SK-N-SH (cell line): Measurements from ENCODE around the gene TAS2R8. TPM values are rescaled to one million over a fixed set of nuclear protein-coding genes. Genes with fewer than 3 reads are reported as not detected.

Experiments used
- CTCF ChIA-PET: fragments of 300-600, 350-600 bp; formaldehyde crosslinking; extraction: SDS; loops from one replicate; lab custom pipeline; 2021; lab: Yijun Ruan, JAX
- POLR2A ChIA-PET: fragments of 350-600 bp; sonication (Branson Sonifier 250); formaldehyde crosslinking; extraction: SDS; loops from one replicate; lab custom pipeline; 2020; ENCODE audit warnings: antibody characterized with exemption, inconsistent platforms; lab: Yijun Ruan, JAX
- DNase-seq: peaks from one replicate; pipeline ENCODE4 v3.0.0; 2012
- H2AFZ ChIP-seq: fragments of 200-600 bp; sonication (generic); 2 replicates; pipeline ENCODE4 v1.8.1; 2016; ENCODE audit warnings: antibody characterized with exemption, mild to moderate bottlenecking, low read depth
- H3F3A ChIP-seq: fragments of 200-600 bp; sonication (generic); replicated peaks from 2 replicates; pipeline ENCODE3; 2016; ENCODE audit warnings: antibody characterized with exemption, mild to moderate bottlenecking; ENCODE audit not compliant: insufficient read depth
- H3K27ac ChIP-seq, 2 experiments: fragments of 200-500 bp in 1 of 2; fragments of 200-600 bp in 1 of 2; sonication (Bioruptor generic) in 1 of 2; sonication (generic), shearing (Covaris generic) in 1 of 2; 2 replicates each; pipeline versions ENCODE4 v1.5.1 to v1.6.1; 2014 to 2016; ENCODE audit warnings: low read depth in 2 of 2, inconsistent platforms in 1 of 2, low read length in 1 of 2, mild to moderate bottlenecking in 1 of 2, mixed read lengths in 1 of 2
- H3K27me3 ChIP-seq: fragments of 200-600 bp; sonication (generic), shearing (Covaris generic); 2 replicates; pipeline ENCODE4 v1.6.1; 2016; ENCODE audit warnings: mixed run types; ENCODE audit not compliant: insufficient read depth
- H3K36me3 ChIP-seq, 2 experiments: fragments of 200-500 bp in 1 of 2; fragments of 200-600 bp in 1 of 2; sonication (Bioruptor generic) in 1 of 2; sonication (generic) in 1 of 2; replicated peaks in 1 of 2; 2 replicates each; pipeline versions ENCODE3 to v1.5.1; 2014 to 2016; ENCODE audit warnings: low read length in 1 of 2, mild to moderate bottlenecking in 1 of 2; ENCODE audit not compliant: insufficient read depth in 2 of 2, control insufficient read depth in 1 of 2
- H3K4me1 ChIP-seq, 2 experiments: fragments of 200-500 bp in 1 of 2; fragments of 200-600 bp in 1 of 2; sonication (Bioruptor generic) in 1 of 2; sonication (generic), shearing (Covaris generic) in 1 of 2; 2 replicates each; pipeline versions ENCODE4 v1.5.1 to v1.6.1; 2014 to 2016; ENCODE audit warnings: low read depth in 1 of 2, low read length in 1 of 2, mixed run types in 1 of 2; ENCODE audit not compliant: insufficient read depth in 2 of 2, control insufficient read depth in 1 of 2
- H3K4me2 ChIP-seq: fragments of 200-600 bp; sonication (generic), shearing (Covaris generic); 2 replicates; pipeline ENCODE4 v1.6.1; 2017; ENCODE audit warnings: mixed run types
- H3K4me3 ChIP-seq, 2 experiments: fragments of 200-500 bp in 1 of 2; fragments of 200-600 bp in 1 of 2; sonication (Bioruptor generic) in 1 of 2; sonication (generic), shearing (Covaris generic) in 1 of 2; 2 replicates each; pipeline versions ENCODE4 v1.5.1 to v1.8.1; 2014 to 2016; ENCODE audit warnings: low read depth in 2 of 2, inconsistent platforms in 1 of 2, low read length in 1 of 2, mild to moderate bottlenecking in 1 of 2, mixed read lengths in 1 of 2, moderate library complexity in 1 of 2
- H3K79me2 ChIP-seq: fragments of 200-600 bp; sonication (generic); 2 replicates; pipeline ENCODE4 v1.8.1; 2017; ENCODE audit warnings: mild to moderate bottlenecking; ENCODE audit not compliant: insufficient read depth
- H3K9ac ChIP-seq: fragments of 200-600 bp; sonication (generic); 2 replicates; pipeline ENCODE4 v1.6.1; 2017; ENCODE audit warnings: mixed run types
- H3K9me2 ChIP-seq: fragments of 200-600 bp; sonication (generic); 2 replicates; pipeline ENCODE4 v1.6.1; 2017; ENCODE audit warnings: mixed run types
- H3K9me3 ChIP-seq: fragments of 200-600 bp; sonication (generic); 2 replicates; pipeline ENCODE4 v1.6.1; 2017; ENCODE audit warnings: mixed run types, mild to moderate bottlenecking, moderate library complexity
- H4K20me1 ChIP-seq: fragments of 200-600 bp; sonication (generic); 2 replicates; pipeline ENCODE4 v1.6.1; 2017; ENCODE audit warnings: mild to moderate bottlenecking, mixed run types; ENCODE audit not compliant: insufficient read depth
- EP300 ChIP-seq, 2 experiments: IDR thresholded peaks; 2 replicates each; pipeline versions ENCODE4 v1.4.0 to v1.6.1; 2012; ENCODE audit warnings: borderline replicate concordance in 1 of 2, low read depth in 1 of 2, low read length in 1 of 2
- EZH2phosphoT487 ChIP-seq: fragments of 200-600 bp; sonication (generic); IDR thresholded peaks from 2 replicates; pipeline ENCODE4 v1.6.1; 2017; ENCODE audit warnings: low read depth, mixed run types, mild to moderate bottlenecking, antibody characterized with exemption, moderate library complexity, borderline replicate concordance
- FOXJ3 ChIP-seq: sonication (generic); formaldehyde crosslinking; IDR thresholded peaks from 2 replicates; pipeline ENCODE4 v1.5.1; 2020; ENCODE audit warnings: mild to moderate bottlenecking, missing genetic modification reagents
- GABPA ChIP-seq: IDR thresholded peaks from 2 replicates; pipeline ENCODE4 v1.4.0; 2012; ENCODE audit warnings: low read depth, mild to moderate bottlenecking
- GATA2 ChIP-seq: sonication (generic); formaldehyde crosslinking; IDR thresholded peaks from 2 replicates; pipeline ENCODE4 v1.5.0; 2020; ENCODE audit warnings: mild to moderate bottlenecking, missing genetic modification reagents
- JUND ChIP-seq: IDR thresholded peaks from 2 replicates; pipeline ENCODE4 v1.4.0; 2012
- MEF2A ChIP-seq: IDR thresholded peaks from 2 replicates; pipeline ENCODE4 v1.4.0; 2012; ENCODE audit warnings: low read depth, borderline replicate concordance
- MXI1 ChIP-seq: IDR thresholded peaks from 2 replicates; pipeline ENCODE4 v1.6.1; 2012; ENCODE audit warnings: mild to moderate bottlenecking, low read depth, low read length, improper control_type of control experiment
- RAD21 ChIP-seq: IDR thresholded peaks from 2 replicates; pipeline ENCODE4 v1.6.1; 2012; ENCODE audit warnings: mild to moderate bottlenecking, low read length
- RCOR1 ChIP-seq: fragments of 150-350 bp; IDR thresholded peaks from 2 replicates; pipeline ENCODE4 v1.6.1; 2017; ENCODE audit warnings: antibody characterized with exemption, low read length
- RXRA ChIP-seq: IDR thresholded peaks from 2 replicates; pipeline ENCODE4 v1.4.0; 2012; ENCODE audit warnings: low read depth, mild to moderate bottlenecking, borderline replicate concordance
- SIN3A ChIP-seq: IDR thresholded peaks from 2 replicates; pipeline ENCODE4 v1.6.1; 2012; ENCODE audit warnings: low read depth, mild to moderate bottlenecking, low read length, moderate library complexity, borderline replicate concordance
- SMC3 ChIP-seq: IDR thresholded peaks from 2 replicates; pipeline ENCODE4 v1.6.1; 2012; ENCODE audit warnings: low read depth, low read length, improper control_type of control experiment
- TAF1 ChIP-seq: IDR thresholded peaks from 2 replicates; pipeline ENCODE4 v1.6.1; 2012; ENCODE audit warnings: low read depth, mild to moderate bottlenecking, low read length, moderate library complexity, borderline replicate concordance
- TEAD4 ChIP-seq: IDR thresholded peaks from 2 replicates; pipeline ENCODE4 v1.4.0; 2012; ENCODE audit warnings: mild to moderate bottlenecking, borderline replicate concordance; ENCODE audit not compliant: insufficient read depth
- WGBS: methylation state at CpG from one replicate; pipeline ENCODE4 v1.1.6; 2017; ENCODE audit warnings: low lambda C conversion rate; 5-methylcytosine and 5-hydroxymethylcytosine counted together
- polyA plus RNA-seq, 3 experiments: library from polyadenylated mRNA; depleted of rRNA; stranded (reverse); fragments of >200 nt; gene quantifications; 2 replicates each; pipeline ENCODE4 v1.2.3, GENCODE V29; 2012
- TF ChIP-seq, protein P1 (sequence below): IDR thresholded peaks from 2 replicates; pipeline ENCODE4; 2012
- TF ChIP-seq, protein P2 (sequence below): IDR thresholded peaks from 2 replicates; pipeline ENCODE4 v1.4.0; 2012; ENCODE audit warnings: low read depth, borderline replicate concordance
- TF ChIP-seq, protein P3 (sequence below): IDR thresholded peaks from 2 replicates; pipeline ENCODE4 v1.4.0; 2012; ENCODE audit warnings: low read depth

Gene TAS2R8
- polyA plus RNA-seq, 1 of the 3 experiments (the other 2 are of a cell fraction) = not detected

DNA sequence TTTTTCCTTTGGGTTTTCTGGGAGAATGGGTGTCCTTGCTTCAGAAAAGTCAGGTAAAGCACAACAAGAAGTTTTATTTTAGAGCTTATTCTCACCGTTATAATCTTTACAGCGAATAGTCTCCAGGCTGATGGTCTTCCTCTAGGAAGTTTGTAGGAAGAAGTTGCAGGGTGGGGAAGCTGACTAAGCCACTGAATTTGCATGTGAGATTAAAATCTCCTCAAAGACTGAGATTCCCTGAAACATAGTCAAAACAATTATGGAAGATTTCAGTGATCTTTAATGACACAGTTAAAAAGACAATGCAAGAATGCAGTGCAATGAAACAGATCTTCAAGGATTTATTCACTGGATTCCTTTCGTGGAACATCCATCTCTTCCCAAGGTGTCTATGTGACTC lies 17.9 kb upstream of the TAS2R8 start:
- Histone ChIP-seq H2AFZ (no peak overlapping the region), H3K4me3 (no peak overlapping the region), H3K4me1 (no peaks in the 10 kb centered on the region), H3K9ac (no peak overlapping the region), H3K27ac (no peak overlapping the region), H3K9me3 (no peaks in the 10 kb centered on the region), H3K9me2 (no peaks in the 10 kb centered on the region), H3K4me2 (no peak overlapping the region), H4K20me1 (no peaks in the 10 kb centered on the region), H3F3A (no peaks in the 10 kb centered on the region), H3K79me2 (no peaks in the 10 kb centered on the region)
- no peak for DNase-seq
- ChIA-PET CTCF (no interaction called here), POLR2A (no interaction called here)
- 91% methylated on average over 3 of the region's 3 CpGs for WGBS
- TF ChIP-seq, protein P1, sequence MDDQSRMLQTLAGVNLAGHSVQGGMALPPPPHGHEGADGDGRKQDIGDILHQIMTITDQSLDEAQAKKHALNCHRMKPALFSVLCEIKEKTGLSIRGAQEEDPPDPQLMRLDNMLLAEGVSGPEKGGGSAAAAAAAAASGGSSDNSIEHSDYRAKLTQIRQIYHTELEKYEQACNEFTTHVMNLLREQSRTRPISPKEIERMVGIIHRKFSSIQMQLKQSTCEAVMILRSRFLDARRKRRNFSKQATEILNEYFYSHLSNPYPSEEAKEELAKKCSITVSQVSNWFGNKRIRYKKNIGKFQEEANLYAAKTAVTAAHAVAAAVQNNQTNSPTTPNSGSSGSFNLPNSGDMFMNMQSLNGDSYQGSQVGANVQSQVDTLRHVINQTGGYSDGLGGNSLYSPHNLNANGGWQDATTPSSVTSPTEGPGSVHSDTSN = no peak
- no peak for TF ChIP-seq FOXJ3 (CRISPR knock-in tag)
- TF ChIP-seq JUND = no peak
- no peak for TF ChIP-seq TAF1
- TF ChIP-seq GATA2 (CRISPR knock-in tag) = no peak
- no peak for TF ChIP-seq MEF2A
- no peak for TF ChIP-seq EZH2phosphoT487
- no peak for TF ChIP-seq RCOR1
- no peak for TF ChIP-seq RXRA
- TF ChIP-seq, protein P2, sequence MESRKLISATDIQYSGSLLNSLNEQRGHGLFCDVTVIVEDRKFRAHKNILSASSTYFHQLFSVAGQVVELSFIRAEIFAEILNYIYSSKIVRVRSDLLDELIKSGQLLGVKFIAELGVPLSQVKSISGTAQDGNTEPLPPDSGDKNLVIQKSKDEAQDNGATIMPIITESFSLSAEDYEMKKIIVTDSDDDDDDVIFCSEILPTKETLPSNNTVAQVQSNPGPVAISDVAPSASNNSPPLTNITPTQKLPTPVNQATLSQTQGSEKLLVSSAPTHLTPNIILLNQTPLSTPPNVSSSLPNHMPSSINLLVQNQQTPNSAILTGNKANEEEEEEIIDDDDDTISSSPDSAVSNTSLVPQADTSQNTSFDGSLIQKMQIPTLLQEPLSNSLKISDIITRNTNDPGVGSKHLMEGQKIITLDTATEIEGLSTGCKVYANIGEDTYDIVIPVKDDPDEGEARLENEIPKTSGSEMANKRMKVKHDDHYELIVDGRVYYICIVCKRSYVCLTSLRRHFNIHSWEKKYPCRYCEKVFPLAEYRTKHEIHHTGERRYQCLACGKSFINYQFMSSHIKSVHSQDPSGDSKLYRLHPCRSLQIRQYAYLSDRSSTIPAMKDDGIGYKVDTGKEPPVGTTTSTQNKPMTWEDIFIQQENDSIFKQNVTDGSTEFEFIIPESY = no peak
- no peak for TF ChIP-seq SIN3A
- TF ChIP-seq RAD21 = no peak
- TF ChIP-seq GABPA = no peak
- TF ChIP-seq, protein P3, sequence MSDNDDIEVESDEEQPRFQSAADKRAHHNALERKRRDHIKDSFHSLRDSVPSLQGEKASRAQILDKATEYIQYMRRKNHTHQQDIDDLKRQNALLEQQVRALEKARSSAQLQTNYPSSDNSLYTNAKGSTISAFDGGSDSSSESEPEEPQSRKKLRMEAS = no peak
- TF ChIP-seq MXI1 = no peak
- TF ChIP-seq SMC3 = no peak
- no peak for TF ChIP-seq EP300 (IDR thresholded peaks at IDR 0.05; ENCODE audit: borderline replicate concordance in 1 of 2, low read depth in 1 of 2, low read length in 1 of 2)
- no peak for TF ChIP-seq TEAD4
- TF ChIP-seq, all 33 proteins: peak for 0
- Histone ChIP-seq H3K27me3 (no peaks in the 10 kb centered on the region), H3K36me3 (no peaks in the 10 kb centered on the region)
